ENCODE measurements around the gene LRIG2. TPM values are rescaled to one million over a fixed set of nuclear protein-coding genes. Genes with fewer than 3 reads are reported as not detected.
"Not testable (repeated sequence)": the region's sequence is repeated elsewhere in the genome, so short reads cannot be mapped to it uniquely, and the experiment has no call there.

LRIG2 gene
- total RNA-seq, 3 donors from 2014 or later (not counting 1 experiment from before 2014, with no cell fraction given): 20.2 to 28.5 (median 23.7) TPM

GRCh38 chr1:113147826-113148225, 74.8 kb downstream of the LRIG2 start:
- intact Hi-C loops (cut with micrococcal nuclease): no loop called here
- no peak for ATAC-seq
- Mint-ChIP-seq H3K9me3 (no peaks in the 10 kb centered on the region), H3K4me1 (peaks cover 8 to 14% of the 10 kb centered on the region in 2 donors), H3K36me3 (no peaks in the 10 kb centered on the region), H3K27me3 (ENCODE audit: low read depth in 2 of 2) (peaks cover 0 to 2% of the 10 kb centered on the region in 2 donors), H3K4me3 (no peak overlapping the region), H3K27ac (no peak overlapping the region)
- H3K4me1 ChIP-seq (ENCODE audit: control insufficient read depth, insufficient read depth, low read length): peaks cover 6% of the 10 kb centered on the region
- H3K36me3 ChIP-seq (ENCODE audit: control insufficient read depth, insufficient read depth, low read length): no peaks in the 10 kb centered on the region
- no peak for DNase-seq
- no peak overlapping the region for H3K27ac ChIP-seq (ENCODE audit: low read length)
- TF ChIP-seq, protein P1, sequence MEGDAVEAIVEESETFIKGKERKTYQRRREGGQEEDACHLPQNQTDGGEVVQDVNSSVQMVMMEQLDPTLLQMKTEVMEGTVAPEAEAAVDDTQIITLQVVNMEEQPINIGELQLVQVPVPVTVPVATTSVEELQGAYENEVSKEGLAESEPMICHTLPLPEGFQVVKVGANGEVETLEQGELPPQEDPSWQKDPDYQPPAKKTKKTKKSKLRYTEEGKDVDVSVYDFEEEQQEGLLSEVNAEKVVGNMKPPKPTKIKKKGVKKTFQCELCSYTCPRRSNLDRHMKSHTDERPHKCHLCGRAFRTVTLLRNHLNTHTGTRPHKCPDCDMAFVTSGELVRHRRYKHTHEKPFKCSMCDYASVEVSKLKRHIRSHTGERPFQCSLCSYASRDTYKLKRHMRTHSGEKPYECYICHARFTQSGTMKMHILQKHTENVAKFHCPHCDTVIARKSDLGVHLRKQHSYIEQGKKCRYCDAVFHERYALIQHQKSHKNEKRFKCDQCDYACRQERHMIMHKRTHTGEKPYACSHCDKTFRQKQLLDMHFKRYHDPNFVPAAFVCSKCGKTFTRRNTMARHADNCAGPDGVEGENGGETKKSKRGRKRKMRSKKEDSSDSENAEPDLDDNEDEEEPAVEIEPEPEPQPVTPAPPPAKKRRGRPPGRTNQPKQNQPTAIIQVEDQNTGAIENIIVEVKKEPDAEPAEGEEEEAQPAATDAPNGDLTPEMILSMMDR (IDR thresholded peaks at IDR 0.05): no peak
- 66% methylated on average over 4 of the region's 4 CpGs for WGBS (ENCODE audit: insufficient coverage)
- H3K4me3 ChIP-seq (ENCODE audit: low read length): no peak overlapping the region
- no peaks in the 10 kb centered on the region for H3K27me3 ChIP-seq (ENCODE audit: control insufficient read depth, insufficient read depth, low read length)
- no peaks in the 10 kb centered on the region for H3K9me3 ChIP-seq (ENCODE audit: control insufficient read depth, insufficient read depth, low read length)

GRCh38 chr1:113150494-113150893, 77.5 kb downstream of the LRIG2 start:
- intact Hi-C loops (cut with micrococcal nuclease); H3K9me3 Mint-ChIP-seq; H3K4me3 Mint-ChIP-seq; H3K27me3 Mint-ChIP-seq (ENCODE audit: low read depth in 2 of 2); H3K9me3 ChIP-seq (ENCODE audit: control insufficient read depth, insufficient read depth, low read length); H3K36me3 ChIP-seq (ENCODE audit: control insufficient read depth, insufficient read depth, low read length); H3K27ac Mint-ChIP-seq; H3K36me3 Mint-ChIP-seq; H3K27ac ChIP-seq (ENCODE audit: low read length); H3K27me3 ChIP-seq (ENCODE audit: control insufficient read depth, insufficient read depth, low read length); ATAC-seq; H3K4me3 ChIP-seq (ENCODE audit: low read length); H3K4me1 ChIP-seq (ENCODE audit: control insufficient read depth, insufficient read depth, low read length); DNase-seq: not testable (repeated sequence)
- WGBS (ENCODE audit: insufficient coverage): 98% methylated on average over 4 of the region's 4 CpGs
- peaks cover 8 to 11% of the 10 kb centered on the region in 2 donors for H3K4me1 Mint-ChIP-seq

DNA sequence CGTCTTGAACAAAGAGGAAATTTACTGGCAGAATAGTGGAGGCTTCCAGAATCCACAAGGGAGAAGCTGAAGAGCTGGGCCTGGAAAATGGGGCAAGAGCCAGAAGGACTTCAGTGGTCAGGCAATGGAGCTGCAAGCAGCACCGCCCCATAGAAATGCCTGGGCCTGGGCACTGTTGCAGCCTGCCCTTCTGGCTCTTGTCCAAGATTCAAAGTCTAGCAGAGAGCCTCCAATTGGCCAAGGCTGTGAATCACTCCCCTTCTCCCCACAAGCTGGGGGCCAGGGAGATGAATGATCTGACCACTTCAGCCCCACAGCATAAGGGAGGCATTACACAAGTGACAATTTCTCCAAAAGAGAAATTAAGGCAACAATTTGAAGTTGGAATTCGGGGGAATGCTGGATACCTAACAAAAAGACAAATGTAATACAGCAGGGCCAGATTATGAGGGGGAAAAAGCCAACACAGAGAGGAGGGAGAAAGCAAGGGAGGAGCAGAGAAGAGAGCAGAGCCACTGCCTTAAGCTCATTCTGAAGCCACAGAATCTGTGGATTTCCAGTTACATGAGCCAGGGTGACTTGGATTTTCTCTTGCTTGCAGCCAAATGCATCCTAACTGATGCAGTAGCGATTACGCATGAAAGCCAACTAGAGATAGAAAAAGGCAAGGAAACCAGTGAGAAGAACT, 80.3 kb downstream of the LRIG2 start:
- ATAC-seq (no peak), DNase-seq (no peak)
- 86% methylated on average over 5 of the region's 5 CpGs for WGBS (ENCODE audit: insufficient coverage)
- TF ChIP-seq, protein P1 (IDR thresholded peaks at IDR 0.05): no peak
- Histone ChIP-seq H3K27me3 (ENCODE audit: control insufficient read depth, insufficient read depth, low read length) (no peaks in the 10 kb centered on the region), H3K4me1 (ENCODE audit: control insufficient read depth, insufficient read depth, low read length) (no peaks in the 10 kb centered on the region), H3K4me3 (ENCODE audit: low read length) (no peak overlapping the region), H3K27ac (ENCODE audit: low read length) (no peak overlapping the region), H3K36me3 (ENCODE audit: control insufficient read depth, insufficient read depth, low read length) (no peaks in the 10 kb centered on the region), H3K9me3 (ENCODE audit: control insufficient read depth, insufficient read depth, low read length) (peaks cover 4% of the 10 kb centered on the region)
- Mint-ChIP-seq H3K27me3 (ENCODE audit: low read depth in 2 of 2) (peaks cover 0 to 4% of the 10 kb centered on the region in 2 donors), H3K27ac (no peak overlapping the region), H3K4me3 (no peak overlapping the region), H3K36me3 (no peaks in the 10 kb centered on the region), H3K4me1 (no peaks in the 10 kb centered on the region), H3K9me3 (no peaks in the 10 kb centered on the region)
- intact Hi-C loops (cut with micrococcal nuclease): no loop called here

- Histone ChIP-seq H3K36me3 (ENCODE audit: control insufficient read depth, insufficient read depth, low read length) (no peaks in the 10 kb centered on the region), H3K27ac (ENCODE audit: low read length) (no peak overlapping the region), H3K4me3 (ENCODE audit: low read length) (no peak overlapping the region), H3K4me1 (ENCODE audit: control insufficient read depth, insufficient read depth, low read length) (no peaks in the 10 kb centered on the region), H3K9me3 (ENCODE audit: control insufficient read depth, insufficient read depth, low read length) (peaks cover 4% of the 10 kb centered on the region), H3K27me3 (ENCODE audit: control insufficient read depth, insufficient read depth, low read length) (no peaks in the 10 kb centered on the region)
- Mint-ChIP-seq H3K27me3 (ENCODE audit: low read depth in 2 of 2) (peaks cover 7 to 8% of the 10 kb centered on the region in 2 donors), H3K9me3 (no peaks in the 10 kb centered on the region), H3K4me3 (no peak overlapping the region), H3K27ac (no peak overlapping the region), H3K36me3 (no peaks in the 10 kb centered on the region), H3K4me1 (no peaks in the 10 kb centered on the region)
- intact Hi-C loops (cut with micrococcal nuclease): no loop called here
- DNase-seq (no peak), ATAC-seq (no peak)
- no CpG with 5 or more reads among the region's 1 CpG for WGBS (ENCODE audit: insufficient coverage)
- TF ChIP-seq, protein P1 (IDR thresholded peaks at IDR 0.05): no peak
Measured at GRCh38 chr1:113156368-113156767, 83.4 kb downstream of the LRIG2 start.

DNA sequence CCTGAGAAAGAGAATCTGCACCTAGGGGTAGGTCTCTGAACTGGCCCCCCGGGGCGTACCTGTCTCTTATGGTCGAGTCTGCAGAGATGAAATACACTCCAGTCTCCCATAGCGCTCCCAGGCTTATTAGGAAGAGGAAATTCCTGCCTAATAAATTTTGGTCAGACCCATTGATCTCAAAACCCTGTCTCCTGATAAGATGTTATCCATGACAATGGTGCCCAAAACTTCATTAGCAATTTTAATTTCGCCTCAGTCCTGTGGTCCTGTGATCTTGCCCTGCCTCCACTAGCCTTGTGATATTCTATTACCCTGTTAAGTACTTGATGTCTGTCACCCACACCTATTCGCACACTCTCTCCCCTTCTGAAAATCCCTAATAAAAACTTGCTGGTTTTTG, 85.7 kb downstream of the LRIG2 start:
- H3K36me3 Mint-ChIP-seq: not testable (repeated sequence)

More for the DNA sequence above, 85.7 kb downstream of the LRIG2 start:
- H3K27me3 ChIP-seq (ENCODE audit: control insufficient read depth, insufficient read depth, low read length); ATAC-seq; H3K4me1 Mint-ChIP-seq; H3K4me3 ChIP-seq (ENCODE audit: low read length); intact Hi-C loops (cut with micrococcal nuclease); H3K4me3 Mint-ChIP-seq; H3K9me3 ChIP-seq (ENCODE audit: control insufficient read depth, insufficient read depth, low read length); H3K36me3 ChIP-seq (ENCODE audit: control insufficient read depth, insufficient read depth, low read length); H3K4me1 ChIP-seq (ENCODE audit: control insufficient read depth, insufficient read depth, low read length); DNase-seq; H3K27ac ChIP-seq (ENCODE audit: low read length); H3K9me3 Mint-ChIP-seq; H3K27ac Mint-ChIP-seq: not testable (repeated sequence)
- H3K27me3 Mint-ChIP-seq (ENCODE audit: low read depth in 2 of 2): peaks cover 12 to 19% of the 10 kb centered on the region in 2 donors
- WGBS (ENCODE audit: insufficient coverage): 73% methylated on average over 6 of the region's 6 CpGs
